GM10248 (cell line): ENCODE measurements around the gene WASHC4.

Experiments
- CTCF ChIA-PET: fragments of 300-600 bp; sonication (Branson Sonifier 250); formaldehyde crosslinking; extraction: SDS; loops from one replicate; lab custom pipeline; 2021; ENCODE audit warnings: antibody characterized with exemption; lab: Yijun Ruan, JAX
- POLR2A ChIA-PET: fragments of 350-650 bp; sonication (Branson Sonifier 250); formaldehyde crosslinking; extraction: SDS; loops from one replicate; lab custom pipeline; 2020; ENCODE audit warnings: antibody characterized with exemption; lab: Yijun Ruan, JAX
- DNase-seq: peaks from one replicate; pipeline ENCODE4 v3.0.0; 2012; ENCODE audit errors: extremely low spot score
- TF ChIP-seq, protein P1 (sequence below): IDR thresholded peaks from 2 replicates; pipeline ENCODE4 v1.5.1; 2012; ENCODE audit warnings: mild to moderate bottlenecking, low read depth; ENCODE audit errors: extremely low read depth, missing control alignments, control extremely low read depth

The WASHC4 gene

GRCh38 chr12:105109465-105110212 is 2.1 kb downstream of the WASHC4 start:
- TF ChIP-seq, protein P1, sequence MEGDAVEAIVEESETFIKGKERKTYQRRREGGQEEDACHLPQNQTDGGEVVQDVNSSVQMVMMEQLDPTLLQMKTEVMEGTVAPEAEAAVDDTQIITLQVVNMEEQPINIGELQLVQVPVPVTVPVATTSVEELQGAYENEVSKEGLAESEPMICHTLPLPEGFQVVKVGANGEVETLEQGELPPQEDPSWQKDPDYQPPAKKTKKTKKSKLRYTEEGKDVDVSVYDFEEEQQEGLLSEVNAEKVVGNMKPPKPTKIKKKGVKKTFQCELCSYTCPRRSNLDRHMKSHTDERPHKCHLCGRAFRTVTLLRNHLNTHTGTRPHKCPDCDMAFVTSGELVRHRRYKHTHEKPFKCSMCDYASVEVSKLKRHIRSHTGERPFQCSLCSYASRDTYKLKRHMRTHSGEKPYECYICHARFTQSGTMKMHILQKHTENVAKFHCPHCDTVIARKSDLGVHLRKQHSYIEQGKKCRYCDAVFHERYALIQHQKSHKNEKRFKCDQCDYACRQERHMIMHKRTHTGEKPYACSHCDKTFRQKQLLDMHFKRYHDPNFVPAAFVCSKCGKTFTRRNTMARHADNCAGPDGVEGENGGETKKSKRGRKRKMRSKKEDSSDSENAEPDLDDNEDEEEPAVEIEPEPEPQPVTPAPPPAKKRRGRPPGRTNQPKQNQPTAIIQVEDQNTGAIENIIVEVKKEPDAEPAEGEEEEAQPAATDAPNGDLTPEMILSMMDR = no peak
- POLR2A ChIA-PET = interaction anchor here (0.6 kb wide), 1 partner anchor 429 kb away, joined by 5 read pairs; no protein-coding TSS in a partner anchor
- no peak for DNase-seq
- CTCF ChIA-PET = interaction anchor here (0.9 to 1.2 kb wide), 2 partner anchors 10 to 728 kb away, joined by 3 to 5 read pairs; no protein-coding TSS in a partner anchor

DNA sequence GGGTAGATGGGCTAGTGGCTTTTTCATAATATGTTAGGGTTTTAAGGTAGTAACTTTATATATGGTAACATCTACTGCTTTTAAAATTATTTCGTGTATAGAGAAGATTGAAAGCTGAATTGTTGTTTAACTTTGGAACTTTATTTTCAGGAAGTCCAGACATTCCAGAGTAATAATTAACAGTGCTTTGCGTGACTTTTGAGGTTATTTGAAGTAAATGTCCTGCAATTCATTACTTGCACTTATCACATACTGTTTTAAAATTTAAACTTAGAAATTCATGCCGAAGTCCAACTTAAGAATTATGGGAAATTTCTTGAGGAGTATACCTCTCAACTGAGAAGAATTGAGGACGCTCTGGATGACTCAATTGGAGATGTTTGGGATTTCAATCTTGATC is 3.3 kb downstream of the WASHC4 start:
- TF ChIP-seq, protein P1 = no peak
- ChIA-PET POLR2A (no interaction called here), CTCF (no interaction called here)
- DNase-seq = no peak

DNA sequence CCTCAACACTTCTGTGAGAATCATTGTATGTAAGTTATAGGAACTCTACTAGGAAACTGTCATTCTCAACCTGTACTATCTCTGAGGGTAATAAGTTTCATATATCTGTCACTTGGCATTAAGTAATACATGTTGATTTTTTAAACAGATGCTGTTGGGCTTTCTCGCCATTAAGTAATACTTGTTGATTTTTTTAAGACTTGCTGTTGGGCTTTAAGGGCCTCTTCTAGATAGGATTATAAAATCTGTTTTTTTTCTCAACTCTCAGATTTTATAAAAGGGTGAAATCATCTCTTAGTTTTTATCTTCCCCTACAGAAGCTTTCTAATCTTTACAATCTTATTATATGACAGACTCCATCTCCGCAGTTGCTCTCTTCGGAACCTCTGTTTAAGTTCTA is 5.6 kb downstream of the WASHC4 start:
- POLR2A ChIA-PET = no interaction called here
- no peak for DNase-seq
- TF ChIP-seq, protein P1 = no peak
- CTCF ChIA-PET = interaction anchor here (1.2 kb wide), 1 partner anchor 8 kb away, joined by 3 read pairs; no protein-coding TSS in a partner anchor

DNA sequence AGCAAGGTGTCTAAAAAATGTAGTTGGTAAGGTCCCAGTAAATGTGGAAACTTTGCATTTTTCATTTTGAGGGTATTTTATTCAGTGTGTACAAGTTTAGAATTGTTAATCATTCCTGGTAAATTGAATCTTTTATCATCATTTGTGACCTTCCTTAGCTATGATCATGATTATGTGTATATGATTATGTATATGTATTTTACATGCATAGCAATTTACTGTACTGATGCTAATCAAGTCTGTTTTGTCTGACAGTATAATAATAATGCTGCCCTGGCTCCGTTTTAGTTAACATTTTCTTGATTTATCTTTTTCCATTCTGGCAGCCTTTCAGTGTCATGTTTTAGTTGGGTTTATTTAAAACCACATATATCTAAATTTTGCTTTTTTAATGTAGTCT is 9.4 kb downstream of the WASHC4 start:
- TF ChIP-seq, protein P1 = no peak
- ChIA-PET POLR2A (interaction anchor here (1.2 kb wide), 1 partner anchor 9 kb away, joined by 6 read pairs; the partner anchor contains the start of gene WASHC4), CTCF (interaction anchor here (1.2 to 1.4 kb wide), 2 partner anchors 10 to 28 kb away, joined by 3 read pairs; no protein-coding TSS in a partner anchor)
- no peak for DNase-seq

DNA sequence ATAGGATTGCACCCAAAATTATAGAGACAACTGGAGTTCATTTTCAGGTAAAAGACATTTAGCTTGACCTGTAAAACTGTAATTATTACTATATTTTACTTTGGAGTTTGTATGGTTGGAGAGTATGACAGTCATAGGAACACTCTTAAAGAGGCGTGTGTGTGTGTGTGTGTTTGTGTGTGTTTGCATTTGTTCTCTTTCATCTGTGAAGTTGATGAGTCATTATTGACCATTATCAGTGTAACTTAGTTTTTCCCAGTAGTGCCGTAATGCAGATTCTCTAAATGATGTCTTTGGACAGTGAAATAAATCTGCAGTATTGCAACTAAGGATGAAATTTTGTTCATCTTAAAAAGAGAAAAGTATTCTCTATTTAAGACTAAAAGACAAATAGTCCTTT is 13.0 kb downstream of the WASHC4 start:
- TF ChIP-seq, protein P1 = no peak
- DNase-seq = no peak
- ChIA-PET CTCF (interaction anchor here (1.1 kb wide), 1 partner anchor 8 kb away, joined by 3 read pairs; no protein-coding TSS in a partner anchor), POLR2A (no interaction called here)

DNA sequence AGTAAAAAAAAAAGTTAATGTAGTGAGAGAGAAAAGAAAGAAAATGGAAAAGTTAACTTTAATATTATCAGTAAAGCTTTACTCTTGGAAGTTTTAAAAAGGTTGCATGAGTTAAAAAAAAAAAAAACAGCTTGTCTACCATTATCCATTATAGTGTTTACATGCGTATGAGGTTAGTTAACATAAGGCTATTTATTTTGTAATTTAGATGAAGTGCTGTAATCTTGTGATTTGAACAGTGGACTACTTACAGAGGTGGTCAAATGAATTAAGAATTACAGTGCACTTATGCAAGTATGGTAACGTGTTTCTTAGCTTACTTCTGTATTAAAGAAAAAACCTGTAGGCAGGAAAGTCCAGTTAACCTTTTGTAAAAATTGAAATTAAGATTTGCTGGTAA is 30.7 kb downstream of the WASHC4 start:
- ChIA-PET CTCF (no interaction called here), POLR2A (no interaction called here)
- no peak for DNase-seq
- TF ChIP-seq, protein P1 = no peak
